Caco-2 (cell line): ENCODE data around the gene FAM216A. TPM values are rescaled to one million over a fixed set of nuclear protein-coding genes. Genes with fewer than 3 reads are reported as not detected.

ENCODE experiments used
- BruUV-seq: library from RNA; stranded (reverse); fragments of 400-500 nt; replicated peaks from 2 replicates; lab custom pipeline; 2021; lab: Mats Ljungman, UMichigan
- CTCF ChIA-PET: fragments of 300-600 bp; sonication (Branson Sonifier 250); formaldehyde crosslinking; loops from one replicate; lab custom pipeline; 2022; ENCODE audit warnings: antibody characterized with exemption; lab: Charles Lee
- POLR2A ChIA-PET: fragments of 300-600 bp; sonication (Branson Sonifier 250); formaldehyde crosslinking; loops from one replicate; lab custom pipeline; 2022; ENCODE audit warnings: antibody characterized with exemption; lab: Charles Lee
- DNase-seq, 2 experiments: peaks; one replicate each; pipeline versions ENCODE4 v3.0.0 to v3.0.0-alpha.2; 2020 to 2022
- H3K27me3 ChIP-seq: replicated peaks from 2 replicates; pipeline ENCODE4 v1.6.0; 2011; ENCODE audit warnings: low read length; ENCODE audit not compliant: control insufficient read depth, insufficient read depth
- H3K36me3 ChIP-seq: 2 replicates; pipeline ENCODE4 v1.5.1; 2011; ENCODE audit warnings: low read length; ENCODE audit not compliant: control insufficient read depth, insufficient read depth
- H3K4me1 ChIP-seq: fragments of 250-450 bp; sonication (Bioruptor Pico); 2 replicates; pipeline ENCODE4 v1.5.1; 2020; ENCODE audit warnings: mild to moderate bottlenecking
- H3K4me3 ChIP-seq: 2 replicates; pipeline ENCODE4 v1.5.1; 2011; ENCODE audit warnings: low read depth, mild to moderate bottlenecking, control low read depth, low read length
- H3K9me3 ChIP-seq: fragments of 250-450 bp; sonication (Bioruptor Pico); 2 replicates; pipeline ENCODE4 v1.5.1; 2020; ENCODE audit warnings: mild to moderate bottlenecking, moderate library complexity
- H3K27ac Mint-ChIP-seq: one replicate; pipeline ENCODE4 v1.8.0; 2022; ENCODE audit warnings: mixed read lengths; ENCODE audit not compliant: unreplicated experiment
- H3K27me3 Mint-ChIP-seq: one replicate; pipeline ENCODE4 v1.8.0; 2022; ENCODE audit warnings: mixed read lengths; ENCODE audit not compliant: insufficient read depth, unreplicated experiment
- H3K36me3 Mint-ChIP-seq: one replicate; pipeline ENCODE4 v1.8.0; 2022; ENCODE audit warnings: mild to moderate bottlenecking, mixed read lengths; ENCODE audit not compliant: insufficient read depth, unreplicated experiment
- H3K4me1 Mint-ChIP-seq: one replicate; pipeline ENCODE4 v1.8.0; 2022; ENCODE audit warnings: low read depth, mixed read lengths; ENCODE audit not compliant: unreplicated experiment
- H3K4me3 Mint-ChIP-seq: one replicate; pipeline ENCODE4 v1.8.0; 2022; ENCODE audit warnings: mild to moderate bottlenecking, moderate library complexity, mixed read lengths; ENCODE audit not compliant: unreplicated experiment
- H3K9me3 Mint-ChIP-seq: one replicate; pipeline ENCODE4 v1.8.0; 2022; ENCODE audit warnings: mixed read lengths; ENCODE audit not compliant: unreplicated experiment
- CTCF ChIP-seq, 2 experiments: fragments of 200-600 bp in 1 of 2; IDR thresholded peaks; 1 replicate in 1 of 2; 2 replicates in 1 of 2; pipeline versions ENCODE4 v1.5.1 to v1.8.0; 2011 to 2022; ENCODE audit warnings: antibody characterized with exemption in 1 of 2, control low read depth in 1 of 2, inconsistent platforms in 1 of 2, low read depth in 1 of 2, low read length in 1 of 2, mild to moderate bottlenecking in 1 of 2, moderate library complexity in 1 of 2; ENCODE audit not compliant: insufficient read depth in 1 of 2, severe bottlenecking in 1 of 2, unreplicated experiment in 1 of 2
- intact Hi-C: fragments of 100-400 bp; cut with micrococcal nuclease; formaldehyde crosslinking; loops from one replicate; pipeline ENCODE4 v1.10.0; 2022; ENCODE audit not compliant: unreplicated experiment
- total RNA-seq: library from RNA; stranded (reverse); gene quantifications from 2 replicates; pipeline ENCODE4 v1.2.3, GENCODE V29; 2022

FAM216A gene
- total RNA-seq, 1 experiment from 2014 or later = 13.1 TPM

GRCh38 chr12:110508071-110508586 is 39.5 kb downstream of the FAM216A start:
- DNase-seq = no peak
- Histone ChIP-seq H3K36me3 (no peaks in the 10 kb centered on the region), H3K27me3 (no peaks in the 10 kb centered on the region), H3K9me3 (no peaks in the 10 kb centered on the region), H3K4me1 (no peaks in the 10 kb centered on the region), H3K4me3 (no peak overlapping the region)
- Mint-ChIP-seq H3K4me3 (no peak overlapping the region), H3K36me3 (no peaks in the 10 kb centered on the region), H3K27me3 (no peaks in the 10 kb centered on the region), H3K4me1 (no peaks in the 10 kb centered on the region), H3K27ac (no peak overlapping the region), H3K9me3 (no peaks in the 10 kb centered on the region)
- intact Hi-C loops = no loop called here
- TF ChIP-seq CTCF (IDR thresholded peaks at IDR 0.05; ENCODE audit: insufficient read depth in 1 of 2, low read depth in 1 of 2, low read length in 1 of 2, severe bottlenecking in 1 of 2, unreplicated experiment in 1 of 2) = no peak
- ChIA-PET POLR2A (no interaction called here), CTCF (no interaction called here)
- no TSS peak for BruUV-seq

- H3K9me3 ChIP-seq = no peaks in the 10 kb centered on the region
- H3K9me3 Mint-ChIP-seq = no peaks in the 10 kb centered on the region
- intact Hi-C loops = loop anchor here (5.0 kb wide), 1 partner anchor 183 kb away; no protein-coding TSS in a partner anchor
- TF ChIP-seq CTCF (IDR thresholded peaks at IDR 0.05; ENCODE audit: insufficient read depth in 1 of 2, low read depth in 1 of 2, low read length in 1 of 2, severe bottlenecking in 1 of 2, unreplicated experiment in 1 of 2) = no peak
- no peaks in the 10 kb centered on the region for H3K36me3 Mint-ChIP-seq
- BruUV-seq = no TSS peak
- H3K4me3 Mint-ChIP-seq = no peak overlapping the region
- H3K27ac Mint-ChIP-seq = no peak overlapping the region
- H3K27me3 Mint-ChIP-seq = no peaks in the 10 kb centered on the region
- POLR2A ChIA-PET = no interaction called here
- no peak for DNase-seq
- no peaks in the 10 kb centered on the region for H3K4me1 ChIP-seq
- H3K27me3 ChIP-seq = no peaks in the 10 kb centered on the region
- H3K4me3 ChIP-seq = no peak overlapping the region
- no peaks in the 10 kb centered on the region for H3K36me3 ChIP-seq
- H3K4me1 Mint-ChIP-seq = no peaks in the 10 kb centered on the region
- CTCF ChIA-PET = interaction anchor here (0.6 to 0.8 kb wide), 2 partner anchors 45 to 87 kb away, joined by 3 read pairs; partner anchors contain the start of gene FAM216A
Observed at GRCh38 chr12:110513842-110514241, 45.2 kb downstream of the FAM216A start.

GRCh38 chr12:110514363-110514762 is 45.7 kb downstream of the FAM216A start:
- Mint-ChIP-seq H3K36me3 (no peaks in the 10 kb centered on the region), H3K9me3 (no peaks in the 10 kb centered on the region), H3K4me3 (no peak overlapping the region), H3K27me3 (no peaks in the 10 kb centered on the region), H3K27ac (no peak overlapping the region), H3K4me1 (no peaks in the 10 kb centered on the region)
- H3K36me3 ChIP-seq = no peaks in the 10 kb centered on the region
- no peaks in the 10 kb centered on the region for H3K27me3 ChIP-seq
- H3K4me3 ChIP-seq = no peak overlapping the region
- ChIA-PET POLR2A (no interaction called here), CTCF (no interaction called here)
- no peak for TF ChIP-seq CTCF (IDR thresholded peaks at IDR 0.05; ENCODE audit: insufficient read depth in 1 of 2, low read depth in 1 of 2, low read length in 1 of 2, severe bottlenecking in 1 of 2, unreplicated experiment in 1 of 2)
- no TSS peak for BruUV-seq
- intact Hi-C loops = loop anchor here (5.0 kb wide), 1 partner anchor 183 kb away; no protein-coding TSS in a partner anchor
- DNase-seq = no peak
- no peaks in the 10 kb centered on the region for H3K4me1 ChIP-seq
- H3K9me3 ChIP-seq = no peaks in the 10 kb centered on the region
